ENCODE results near the gene GARRE1.
"Not testable (repeated sequence)": the region's sequence is repeated elsewhere in the genome, so short reads cannot be mapped to it uniquely, and the experiment has no call there.

Gene GARRE1

GRCh38 chr19:34232566-34233481 lies 21.5 kb upstream of the GARRE1 start:
- DNase-seq: no peak

GRCh38 chr19:34235425-34235940 lies 18.9 kb upstream of the GARRE1 start:
- DNase-seq: no peak

GRCh38 chr19:34236035-34236987 lies 18.0 kb upstream of the GARRE1 start:
- no peak for DNase-seq

GRCh38 chr19:34237283-34237682 lies 17.1 kb upstream of the GARRE1 start:
- no peak for DNase-seq

GRCh38 chr19:34237939-34238338 lies 16.4 kb upstream of the GARRE1 start:
- DNase-seq: no peak

- DNase-seq: no peak
Measured at GRCh38 chr19:34241513-34242337, 12.6 kb upstream of the GARRE1 start.

- DNase-seq: not testable (repeated sequence)
Measured at GRCh38 chr19:34243138-34243875, 11.0 kb upstream of the GARRE1 start.

GRCh38 chr19:34243876-34244578 lies 10.3 kb upstream of the GARRE1 start:
- no peak for DNase-seq

- DNase-seq: peak; percentile 41
Measured at GRCh38 chr19:34244611-34245299, 9.6 kb upstream of the GARRE1 start.

GRCh38 chr19:34246340-34246739 lies 8.0 kb upstream of the GARRE1 start:
- DNase-seq: no peak

- no peak for DNase-seq
Measured at GRCh38 chr19:34248941-34249340, 5.4 kb upstream of the GARRE1 start.

- not testable (repeated sequence) for DNase-seq
Measured at GRCh38 chr19:34253167-34253566, 1.2 kb upstream of the GARRE1 start.

- not testable (repeated sequence) for DNase-seq
Measured at GRCh38 chr19:34253681-34254045, 691 bp upstream of the GARRE1 start.

- no peak for DNase-seq
Measured at GRCh38 chr19:34254698-34255432, 511 bp downstream of the GARRE1 start.

GRCh38 chr19:34255546-34255945 lies 1.2 kb downstream of the GARRE1 start:
- no peak for DNase-seq

- no peak for DNase-seq
Measured at GRCh38 chr19:34256835-34257558, 2.6 kb downstream of the GARRE1 start.

GRCh38 chr19:34257559-34257924 lies 3.2 kb downstream of the GARRE1 start:
- no peak for DNase-seq

- no peak for DNase-seq
Measured at GRCh38 chr19:34259367-34260095, 5.2 kb downstream of the GARRE1 start.
